Stimulated activated CD8-positive, alpha-beta memory T cell treated with anti-CD3 and anti-CD28 coated beads, Interleukin-12 subunit alpha, Interleukin-12 subunit beta, amount 100 ng/mL, for 1 hour (primary cell): Measurements from ENCODE around the gene DGKB.
"Not testable (repeated sequence)": the region's sequence is repeated elsewhere in the genome, so short reads cannot be mapped to it uniquely, and the experiment has no call there.

Experiments used
- DNase-seq: peaks from one replicate; pipeline ENCODE4 v3.0.0-alpha.2; 2020; ENCODE audit warnings: low read depth

Gene DGKB

GRCh38 chr7:14583518-14583917 is 319.0 kb downstream of the DGKB start:
- no peak for DNase-seq

- DNase-seq: no peak
Observed at GRCh38 chr7:14582010-14582409, 320.5 kb downstream of the DGKB start.

- DNase-seq: no peak
Observed at GRCh38 chr7:14579971-14580370, 322.6 kb downstream of the DGKB start.

GRCh38 chr7:14576578-14576977 is 326.0 kb downstream of the DGKB start:
- no peak for DNase-seq

GRCh38 chr7:14570750-14571607 is 331.6 kb downstream of the DGKB start:
- DNase-seq: no peak

GRCh38 chr7:14552060-14552459 is 350.5 kb downstream of the DGKB start:
- no peak for DNase-seq

GRCh38 chr7:14551310-14551709 is 351.2 kb downstream of the DGKB start:
- no peak for DNase-seq

- no peak for DNase-seq
Observed at GRCh38 chr7:14542624-14543023, 359.9 kb downstream of the DGKB start.

GRCh38 chr7:14521183-14521582 is 381.4 kb downstream of the DGKB start:
- DNase-seq: no peak

GRCh38 chr7:14510268-14510667 is 392.3 kb downstream of the DGKB start:
- DNase-seq: no peak

- no peak for DNase-seq
Observed at GRCh38 chr7:14507617-14508016, 394.9 kb downstream of the DGKB start.

- no peak for DNase-seq
Observed at GRCh38 chr7:14505906-14506305, 396.6 kb downstream of the DGKB start.

- no peak for DNase-seq
Observed at GRCh38 chr7:14504134-14504533, 398.4 kb downstream of the DGKB start.

- DNase-seq: no peak
Observed at GRCh38 chr7:14503623-14504022, 398.9 kb downstream of the DGKB start.

- no peak for DNase-seq
Observed at GRCh38 chr7:14501436-14501835, 401.1 kb downstream of the DGKB start.

- no peak for DNase-seq
Observed at GRCh38 chr7:14497390-14497789, 405.2 kb downstream of the DGKB start.

GRCh38 chr7:14495633-14496032 is 406.9 kb downstream of the DGKB start:
- no peak for DNase-seq

- DNase-seq: no peak
Observed at GRCh38 chr7:14487701-14488395, 414.7 kb downstream of the DGKB start.

GRCh38 chr7:14483663-14484062 is 418.9 kb downstream of the DGKB start:
- DNase-seq: no peak

- DNase-seq: no peak
Observed at GRCh38 chr7:14480281-14480680, 422.3 kb downstream of the DGKB start.

- no peak for DNase-seq
Observed at GRCh38 chr7:14478834-14479510, 423.6 kb downstream of the DGKB start.

- DNase-seq: not testable (repeated sequence)
Observed at GRCh38 chr7:14461716-14462115, 440.8 kb downstream of the DGKB start.

GRCh38 chr7:14458846-14459245 is 443.7 kb downstream of the DGKB start:
- DNase-seq: not testable (repeated sequence)
